Activated CD4-positive, alpha-beta memory T cell treated with anti-CD3 and anti-CD28 coated beads, Interleukin-2, amount 10 ng/mL, durations not matched to agents 7 days and 5 days (primary cell): ENCODE data around the gene SHE. TPM values are rescaled to one million over a fixed set of nuclear protein-coding genes. Genes with fewer than 3 reads are reported as not detected.

Experiments used
- CTCF ChIA-PET: fragments of 350-600 bp; sonication (Branson Sonifier 250); formaldehyde crosslinking; loops from one replicate; lab custom pipeline; 2021; ENCODE audit warnings: antibody characterized with exemption, inconsistent platforms; lab: Charles Lee
- POLR2A ChIA-PET: fragments of 350-600 bp; sonication (Branson Sonifier 250); formaldehyde crosslinking; loops from one replicate; lab custom pipeline; 2021; ENCODE audit warnings: antibody characterized with exemption; lab: Charles Lee
- DNase-seq: peaks from one replicate; pipeline ENCODE4 v3.0.0-alpha.2; 2020
- H3K27ac Mint-ChIP-seq: one replicate; pipeline ENCODE4 v1.8.0; 2021; ENCODE audit warnings: mild to moderate bottlenecking, mixed read lengths
- H3K27me3 Mint-ChIP-seq: one replicate; pipeline ENCODE4 v1.8.0; 2021; ENCODE audit warnings: mixed read lengths
- H3K36me3 Mint-ChIP-seq: one replicate; pipeline ENCODE4 v1.8.0; 2021; ENCODE audit warnings: low read depth, mixed read lengths
- H3K4me1 Mint-ChIP-seq: one replicate; pipeline ENCODE4 v1.8.0; 2021; ENCODE audit warnings: mixed read lengths
- H3K4me3 Mint-ChIP-seq: one replicate; pipeline ENCODE4 v1.8.0; 2021; ENCODE audit warnings: mild to moderate bottlenecking, mixed read lengths
- H3K9me3 Mint-ChIP-seq: one replicate; pipeline ENCODE4 v1.8.0; 2021; ENCODE audit warnings: mixed read lengths
- total RNA-seq, 2 experiments: library from RNA; stranded (reverse); gene quantifications; one replicate each; pipeline ENCODE4 v1.2.3, GENCODE V29; 2021

SHE gene
- not detected for total RNA-seq

- peaks cover 14% of the 10 kb centered on the region for H3K4me1 Mint-ChIP-seq
- no peak within 1 kb of the TSS for H3K27ac Mint-ChIP-seq
- H3K4me3 Mint-ChIP-seq, result peak within 1 kb of the TSS; percentile 18
- peaks cover 5% of the 10 kb centered on the region for H3K36me3 Mint-ChIP-seq
- ChIA-PET POLR2A (no interaction called here), CTCF (no interaction called here)
- H3K27me3 Mint-ChIP-seq, result peaks cover 59% of the 10 kb centered on the region
- H3K9me3 Mint-ChIP-seq, result peaks cover 6% of the 10 kb centered on the region
- no peak for DNase-seq
Observed at GRCh38 chr1:154502066-154502743, at the start of gene SHE, which contains the start of gene TDRD10. Gene SHE (minus strand): TSS chr1:154502412. CDS start chr1:154502026, 386 bp downstream. Gene TDRD10 (plus strand): TSS chr1:154502219. CDS start chr1:154506904, 4,685 bp downstream.

DNA sequence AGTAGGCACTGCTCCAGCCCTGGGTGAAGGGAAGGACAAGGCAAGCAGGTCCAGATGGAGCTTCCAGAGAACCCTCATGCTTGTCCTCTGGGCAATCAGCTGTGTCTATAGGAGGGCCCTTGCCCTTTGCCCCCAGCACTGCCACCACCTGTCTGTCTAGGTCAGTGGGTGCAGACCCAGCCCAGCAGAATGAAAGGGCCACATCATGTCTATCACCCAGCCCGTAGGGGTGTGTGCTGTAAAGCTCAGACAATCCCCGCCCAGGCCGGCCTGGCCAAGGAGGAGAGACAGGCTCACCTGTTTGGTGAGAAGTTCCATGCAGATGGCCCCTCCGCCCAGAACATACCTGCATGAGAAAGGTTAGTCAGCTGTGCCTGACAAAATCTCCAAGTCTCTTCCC lies 49.3 kb upstream of the SHE start:
- no peaks in the 10 kb centered on the region for H3K9me3 Mint-ChIP-seq
- POLR2A ChIA-PET, result interaction anchor here (1.1 kb wide), 1 partner anchor 15 kb away, joined by 3 read pairs; no protein-coding TSS in a partner anchor
- H3K27me3 Mint-ChIP-seq, result no peaks in the 10 kb centered on the region
- peaks cover 75% of the 10 kb centered on the region for H3K36me3 Mint-ChIP-seq
- no peak overlapping the region for H3K4me3 Mint-ChIP-seq
- CTCF ChIA-PET, result no interaction called here
- H3K4me1 Mint-ChIP-seq, result peaks cover 32% of the 10 kb centered on the region
- no peak for DNase-seq
- H3K27ac Mint-ChIP-seq, result no peak overlapping the region

- Mint-ChIP-seq H3K27ac (no peak overlapping the region), H3K36me3 (peaks cover 67% of the 10 kb centered on the region), H3K9me3 (no peaks in the 10 kb centered on the region), H3K4me3 (no peak overlapping the region), H3K27me3 (no peaks in the 10 kb centered on the region), H3K4me1 (peaks cover 24% of the 10 kb centered on the region)
- DNase-seq, result no peak
- POLR2A ChIA-PET, result no interaction called here
- CTCF ChIA-PET, result no interaction called here
Observed at GRCh38 chr1:154550657-154551056, 48.4 kb upstream of the SHE start.

DNA sequence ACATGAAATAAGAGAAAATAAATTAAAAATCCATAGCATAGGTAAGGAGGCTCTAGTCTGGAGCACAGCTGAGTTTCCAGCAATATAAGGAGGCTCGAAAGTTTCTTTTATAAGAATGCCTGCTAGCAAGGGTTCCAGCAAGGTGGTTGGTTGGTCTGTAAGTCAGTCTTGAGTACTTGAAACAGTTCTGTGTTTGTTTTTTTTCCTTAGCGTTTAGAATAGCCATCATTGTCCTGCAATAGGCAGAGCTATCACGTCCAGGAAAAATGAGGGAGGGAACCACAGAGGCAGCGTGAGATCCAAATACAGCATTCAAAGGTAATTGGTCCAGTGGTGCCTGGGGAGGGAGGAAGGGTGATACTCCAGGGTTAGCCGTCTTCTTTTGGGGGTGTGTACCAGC lies 47.9 kb upstream of the SHE start:
- ChIA-PET CTCF (interaction anchor here (5.6 kb wide), 1 partner anchor 69 kb away, joined by 111 read pairs; no protein-coding TSS in a partner anchor), POLR2A (no interaction called here)
- Mint-ChIP-seq H3K4me3 (no peak overlapping the region), H3K4me1 (peaks cover 18% of the 10 kb centered on the region), H3K27me3 (no peaks in the 10 kb centered on the region), H3K9me3 (no peaks in the 10 kb centered on the region), H3K36me3 (peaks cover 61% of the 10 kb centered on the region), H3K27ac (no peak overlapping the region)
- DNase-seq, result no peak

GRCh38 chr1:154549202-154549770 lies 47.1 kb upstream of the SHE start:
- no peaks in the 10 kb centered on the region for H3K27me3 Mint-ChIP-seq
- H3K4me1 Mint-ChIP-seq, result peaks cover 14% of the 10 kb centered on the region
- no peaks in the 10 kb centered on the region for H3K9me3 Mint-ChIP-seq
- DNase-seq, result no peak
- no peak overlapping the region for H3K4me3 Mint-ChIP-seq
- H3K36me3 Mint-ChIP-seq, result peaks cover 54% of the 10 kb centered on the region
- H3K27ac Mint-ChIP-seq, result no peak overlapping the region
- POLR2A ChIA-PET, result no interaction called here
- CTCF ChIA-PET, result interaction anchor here (5.6 kb wide), 1 partner anchor 68 kb away, joined by 111 read pairs; no protein-coding TSS in a partner anchor

- Mint-ChIP-seq H3K27me3 (no peaks in the 10 kb centered on the region), H3K4me3 (no peak overlapping the region), H3K9me3 (no peaks in the 10 kb centered on the region), H3K36me3 (peaks cover 43% of the 10 kb centered on the region), H3K4me1 (peaks cover 14% of the 10 kb centered on the region), H3K27ac (no peak overlapping the region)
- DNase-seq, result no peak
- ChIA-PET POLR2A (no interaction called here), CTCF (interaction anchor here (5.6 kb wide), 1 partner anchor 67 kb away, joined by 111 read pairs; no protein-coding TSS in a partner anchor)
Observed at GRCh38 chr1:154548028-154548427, 45.8 kb upstream of the SHE start.

- Mint-ChIP-seq H3K27ac (no peak overlapping the region), H3K4me3 (no peak overlapping the region), H3K36me3 (peaks cover 35% of the 10 kb centered on the region), H3K9me3 (no peaks in the 10 kb centered on the region), H3K4me1 (peaks cover 14% of the 10 kb centered on the region), H3K27me3 (peaks cover 2% of the 10 kb centered on the region)
- ChIA-PET CTCF (interaction anchor here (0.6 to 5.6 kb wide), 22 partner anchors 8 to 360 kb away, joined by 3 to 111 read pairs (median 4); partner anchors contain the start of gene HAX1), POLR2A (interaction anchor here (0.7 kb wide), 1 partner anchor 66 kb away, joined by 4 read pairs; no protein-coding TSS in a partner anchor)
- DNase-seq, result no peak
Observed at GRCh38 chr1:154547105-154547732, 45.0 kb upstream of the SHE start.

GRCh38 chr1:154546264-154547063 lies 44.3 kb upstream of the SHE start:
- peak; percentile 58 for DNase-seq
- H3K4me3 Mint-ChIP-seq, result no peak overlapping the region
- no peaks in the 10 kb centered on the region for H3K9me3 Mint-ChIP-seq
- CTCF ChIA-PET, result interaction anchor here (0.6 to 5.6 kb wide), 23 partner anchors 7 to 361 kb away, joined by 3 to 111 read pairs (median 4); partner anchors contain the start of gene HAX1
- POLR2A ChIA-PET, result interaction anchor here (0.7 kb wide), 1 partner anchor 65 kb away, joined by 4 read pairs; no protein-coding TSS in a partner anchor
- H3K27ac Mint-ChIP-seq, result no peak overlapping the region
- H3K4me1 Mint-ChIP-seq, result peaks cover 12% of the 10 kb centered on the region
- peaks cover 4% of the 10 kb centered on the region for H3K27me3 Mint-ChIP-seq
- peaks cover 29% of the 10 kb centered on the region for H3K36me3 Mint-ChIP-seq

DNA sequence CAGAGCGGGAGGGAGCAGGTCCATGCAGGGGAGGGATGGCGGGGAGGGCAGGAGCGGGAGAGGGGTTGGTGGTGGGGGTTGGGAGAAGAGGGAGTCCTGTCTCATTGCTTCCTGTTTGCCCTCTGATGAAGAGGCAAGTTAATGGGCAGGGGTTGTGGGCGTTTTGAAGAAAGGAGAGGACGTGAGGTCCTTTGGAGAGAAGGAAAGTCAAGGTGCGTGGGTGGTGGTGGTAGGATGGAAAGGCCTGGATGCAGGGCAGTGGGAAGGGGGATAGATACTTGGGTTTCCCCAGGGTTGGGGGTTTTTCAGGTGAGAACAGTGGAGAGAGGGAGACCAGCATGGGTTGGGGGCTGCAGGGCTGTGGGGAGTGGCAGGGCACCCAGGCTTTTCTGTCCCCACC lies 39.0 kb upstream of the SHE start:
- CTCF ChIA-PET, result interaction anchor here (2.3 kb wide), 1 partner anchor 61 kb away, joined by 11 read pairs; no protein-coding TSS in a partner anchor
- H3K27me3 Mint-ChIP-seq, result peaks cover 26% of the 10 kb centered on the region

DNA sequence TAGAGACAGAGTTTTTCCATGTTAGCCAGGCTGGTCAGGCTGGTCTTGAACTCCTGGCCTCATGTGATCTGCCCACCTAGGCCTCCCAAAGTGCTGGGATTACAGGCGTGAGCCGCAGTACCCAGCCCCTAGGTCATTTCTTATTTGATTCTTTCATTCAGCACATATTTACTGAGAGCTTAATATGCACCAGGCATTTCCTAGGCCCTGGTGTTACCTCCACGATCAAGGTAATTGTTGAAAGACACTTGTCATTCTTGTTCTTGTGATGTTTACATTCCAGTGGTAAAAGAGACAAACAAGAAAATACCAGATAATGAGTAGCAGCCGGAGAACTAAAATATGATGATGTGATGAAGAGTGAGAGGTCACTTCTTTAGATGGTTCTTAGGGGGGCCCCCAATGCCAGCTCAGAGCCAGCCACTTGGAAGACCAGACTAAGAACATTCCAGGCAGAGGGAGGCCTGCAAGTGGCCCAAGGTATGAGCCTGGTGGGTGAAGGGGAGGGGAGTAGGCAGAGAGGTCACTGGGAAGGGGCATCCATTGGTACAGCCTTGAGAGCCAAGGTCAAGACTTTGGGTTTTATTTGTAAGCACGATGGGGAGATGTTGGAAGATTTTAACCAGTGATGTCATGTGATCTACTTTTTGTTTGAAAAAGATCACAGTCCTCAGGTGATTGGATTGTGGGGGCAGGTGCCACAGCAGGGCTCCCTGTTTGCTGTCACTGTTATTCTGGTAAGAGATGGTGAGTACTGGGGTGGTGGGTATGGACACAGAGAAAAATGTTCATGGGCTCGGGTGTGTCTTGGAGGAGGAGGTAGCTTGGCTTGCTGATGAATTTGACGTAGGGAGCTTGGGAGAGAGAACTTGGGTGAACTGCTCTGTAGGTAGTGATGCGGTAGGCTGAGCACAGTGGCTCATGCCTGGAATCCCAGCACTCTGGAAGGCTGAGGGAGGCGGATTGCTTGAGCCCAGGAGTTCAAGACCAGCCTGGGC lies 37.6 kb upstream of the SHE start:
- Mint-ChIP-seq H3K27ac (no peak overlapping the region), H3K4me1 (no peaks in the 10 kb centered on the region), H3K36me3 (no peaks in the 10 kb centered on the region), H3K27me3 (peaks cover 32% of the 10 kb centered on the region), H3K4me3 (no peak overlapping the region), H3K9me3 (no peaks in the 10 kb centered on the region)
- POLR2A ChIA-PET, result no interaction called here
- CTCF ChIA-PET, result interaction anchor here (1.0 kb wide), 1 partner anchor 60 kb away, joined by 6 read pairs; no protein-coding TSS in a partner anchor
- DNase-seq, result no peak

More for the DNA sequence above, 39.0 kb upstream of the SHE start:
- Mint-ChIP-seq H3K9me3 (no peaks in the 10 kb centered on the region), H3K36me3 (no peaks in the 10 kb centered on the region), H3K4me1 (no peaks in the 10 kb centered on the region), H3K27ac (no peak overlapping the region), H3K4me3 (no peak overlapping the region)
- POLR2A ChIA-PET, result no interaction called here
- DNase-seq, result no peak

DNA sequence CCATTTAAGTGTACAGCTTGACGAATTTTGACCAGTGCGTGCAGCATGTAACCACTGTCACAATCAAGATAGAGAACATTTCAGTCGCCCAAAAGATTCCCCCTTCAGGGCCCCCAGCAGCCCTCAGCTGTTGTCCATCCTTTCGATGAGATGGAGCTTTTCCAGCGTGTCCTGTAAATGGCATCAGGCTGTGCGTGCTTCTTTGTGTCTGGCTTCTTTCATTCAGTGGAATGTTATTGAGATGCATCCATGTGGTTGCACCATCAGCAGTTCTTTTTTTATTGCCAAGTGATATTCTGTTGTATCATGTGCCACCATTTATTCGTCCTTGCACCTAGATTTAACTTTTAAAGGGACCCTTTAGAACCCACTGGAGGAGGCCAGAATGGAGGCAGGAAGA lies 34.4 kb upstream of the SHE start:
- POLR2A ChIA-PET, result no interaction called here
- Mint-ChIP-seq H3K27ac (no peak overlapping the region), H3K27me3 (peaks cover 35% of the 10 kb centered on the region), H3K9me3 (no peaks in the 10 kb centered on the region), H3K36me3 (no peaks in the 10 kb centered on the region), H3K4me3 (no peak overlapping the region), H3K4me1 (no peaks in the 10 kb centered on the region)
- DNase-seq, result no peak
- CTCF ChIA-PET, result interaction anchor here (2.3 kb wide), 1 partner anchor 10 kb away, joined by 5 read pairs; no protein-coding TSS in a partner anchor
